ENCODE data around the gene ZG16B. TPM values are rescaled to one million over a fixed set of nuclear protein-coding genes. Genes with fewer than 3 reads are reported as not detected.

ZG16B gene
- total and polyA plus RNA-seq, 9 donors: 0.28 to 0.61 (median 0.43) TPM; not detected in 1

- Histone ChIP-seq H3K4me1 (ENCODE audit: control insufficient read depth, insufficient read depth, low read length) (no peaks in the 10 kb centered on the region), H3K36me3 (ENCODE audit: control insufficient read depth, insufficient read depth, low read length) (no peaks in the 10 kb centered on the region), H3K9me3 (replicated peaks; ENCODE audit: control insufficient read depth, low read depth, low read length) (peaks cover 9% of the 10 kb centered on the region), H3K27me3 (ENCODE audit: control insufficient read depth, insufficient read depth, low read length) (peaks cover 15% of the 10 kb centered on the region), H3K27ac (ENCODE audit: low read length) (no peak overlapping the region), H3K4me3 (ENCODE audit: low read length) (no peak overlapping the region)
- 81% methylated on average over 4 of the region's 5 CpGs for WGBS (ENCODE audit: insufficient coverage)
- no peak for DNase-seq
Measured at GRCh38 chr16:2806286-2806685, 23.8 kb upstream of the ZG16B start.

- peaks cover 15% of the 10 kb centered on the region for H3K27me3 ChIP-seq (ENCODE audit: control insufficient read depth, insufficient read depth, low read length)
- no peaks in the 10 kb centered on the region for H3K36me3 ChIP-seq (ENCODE audit: control insufficient read depth, insufficient read depth, low read length)
- no peak overlapping the region for H3K27ac ChIP-seq (ENCODE audit: low read length)
- no peak overlapping the region for H3K4me3 ChIP-seq (ENCODE audit: low read length)
- DNase-seq: no peak
- H3K9me3 ChIP-seq (replicated peaks; ENCODE audit: control insufficient read depth, low read depth, low read length): peaks cover 9% of the 10 kb centered on the region
- H3K4me1 ChIP-seq (ENCODE audit: control insufficient read depth, insufficient read depth, low read length): peaks cover 4% of the 10 kb centered on the region
- 89% methylated on average over 4 of the region's 7 CpGs for WGBS (ENCODE audit: insufficient coverage)
Measured at GRCh38 chr16:2808181-2808580, 21.9 kb upstream of the ZG16B start.

- Histone ChIP-seq H3K4me1 (ENCODE audit: control insufficient read depth, insufficient read depth, low read length) (peaks cover 4% of the 10 kb centered on the region), H3K27ac (ENCODE audit: low read length) (no peak overlapping the region), H3K9me3 (replicated peaks; ENCODE audit: control insufficient read depth, low read depth, low read length) (peaks cover 3% of the 10 kb centered on the region), H3K27me3 (ENCODE audit: control insufficient read depth, insufficient read depth, low read length) (peaks cover 15% of the 10 kb centered on the region), H3K36me3 (ENCODE audit: control insufficient read depth, insufficient read depth, low read length) (no peaks in the 10 kb centered on the region), H3K4me3 (ENCODE audit: low read length) (no peak overlapping the region)
- no peak for DNase-seq
- no CpG with 5 or more reads among the region's 3 CpGs for WGBS (ENCODE audit: insufficient coverage)
Measured at GRCh38 chr16:2809149-2809760, 20.8 kb upstream of the ZG16B start.

- H3K36me3 ChIP-seq (ENCODE audit: control insufficient read depth, insufficient read depth, low read length): no peaks in the 10 kb centered on the region
- DNase-seq: no peak
- H3K4me3 ChIP-seq (ENCODE audit: low read length): no peak overlapping the region
- H3K27me3 ChIP-seq (ENCODE audit: control insufficient read depth, insufficient read depth, low read length): peaks cover 13% of the 10 kb centered on the region
- H3K9me3 ChIP-seq (replicated peaks; ENCODE audit: control insufficient read depth, low read depth, low read length): no peaks in the 10 kb centered on the region
- peaks cover 4% of the 10 kb centered on the region for H3K4me1 ChIP-seq (ENCODE audit: control insufficient read depth, insufficient read depth, low read length)
- WGBS (ENCODE audit: insufficient coverage): 85% methylated on average over 6 of the region's 6 CpGs
- H3K27ac ChIP-seq (ENCODE audit: low read length): no peak overlapping the region
Measured at GRCh38 chr16:2810651-2811050, 19.5 kb upstream of the ZG16B start.

- Histone ChIP-seq H3K27ac (ENCODE audit: low read length) (no peak overlapping the region), H3K27me3 (ENCODE audit: control insufficient read depth, insufficient read depth, low read length) (peaks cover 11% of the 10 kb centered on the region), H3K4me3 (ENCODE audit: low read length) (no peak overlapping the region), H3K4me1 (ENCODE audit: control insufficient read depth, insufficient read depth, low read length) (peaks cover 4% of the 10 kb centered on the region), H3K36me3 (ENCODE audit: control insufficient read depth, insufficient read depth, low read length) (no peaks in the 10 kb centered on the region), H3K9me3 (replicated peaks; ENCODE audit: control insufficient read depth, low read depth, low read length) (no peaks in the 10 kb centered on the region)
- WGBS (ENCODE audit: insufficient coverage): 59% methylated on average over 14 of the region's 15 CpGs
- no peak for DNase-seq
Measured at GRCh38 chr16:2811703-2812471, 18.2 kb upstream of the ZG16B start.

- no peak overlapping the region for H3K4me3 ChIP-seq (ENCODE audit: low read length)
- WGBS (ENCODE audit: insufficient coverage): 57% methylated on average over 6 of the region's 7 CpGs
- peaks cover 4% of the 10 kb centered on the region for H3K4me1 ChIP-seq (ENCODE audit: control insufficient read depth, insufficient read depth, low read length)
- H3K27me3 ChIP-seq (ENCODE audit: control insufficient read depth, insufficient read depth, low read length): peaks cover 11% of the 10 kb centered on the region
- no peak overlapping the region for H3K27ac ChIP-seq (ENCODE audit: low read length)
- no peaks in the 10 kb centered on the region for H3K36me3 ChIP-seq (ENCODE audit: control insufficient read depth, insufficient read depth, low read length)
- no peak for DNase-seq
- no peaks in the 10 kb centered on the region for H3K9me3 ChIP-seq (replicated peaks; ENCODE audit: control insufficient read depth, low read depth, low read length)
Measured at GRCh38 chr16:2813771-2814221, 16.3 kb upstream of the ZG16B start.

- Histone ChIP-seq H3K4me1 (ENCODE audit: control insufficient read depth, insufficient read depth, low read length) (peaks cover 4% of the 10 kb centered on the region), H3K27me3 (ENCODE audit: control insufficient read depth, insufficient read depth, low read length) (peaks cover 12% of the 10 kb centered on the region), H3K9me3 (replicated peaks; ENCODE audit: control insufficient read depth, low read depth, low read length) (no peaks in the 10 kb centered on the region), H3K4me3 (ENCODE audit: low read length) (no peak overlapping the region), H3K36me3 (ENCODE audit: control insufficient read depth, insufficient read depth, low read length) (no peaks in the 10 kb centered on the region), H3K27ac (ENCODE audit: low read length) (no peak overlapping the region)
- DNase-seq: no peak
- 74% methylated on average over 14 of the region's 20 CpGs for WGBS (ENCODE audit: insufficient coverage)
Measured at GRCh38 chr16:2814551-2815298, 15.4 kb upstream of the ZG16B start.

GRCh38 chr16:2815299-2815771 lies 14.8 kb upstream of the ZG16B start:
- 72% methylated on average over 7 of the region's 10 CpGs for WGBS (ENCODE audit: insufficient coverage)
- Histone ChIP-seq H3K27ac (ENCODE audit: low read length) (no peak overlapping the region), H3K9me3 (replicated peaks; ENCODE audit: control insufficient read depth, low read depth, low read length) (no peaks in the 10 kb centered on the region), H3K36me3 (ENCODE audit: control insufficient read depth, insufficient read depth, low read length) (no peaks in the 10 kb centered on the region), H3K4me1 (ENCODE audit: control insufficient read depth, insufficient read depth, low read length) (peaks cover 4% of the 10 kb centered on the region), H3K4me3 (ENCODE audit: low read length) (no peak overlapping the region), H3K27me3 (ENCODE audit: control insufficient read depth, insufficient read depth, low read length) (peaks cover 15% of the 10 kb centered on the region)
- DNase-seq: no peak

GRCh38 chr16:2816751-2817339 lies 13.3 kb upstream of the ZG16B start, which contains the start of gene PRSS21:
TSS of gene PRSS21 (plus strand) at chr16:2817237. CDS start at chr16:2817269, 32 bp downstream.
- no peak within 1 kb of the TSS for H3K4me3 ChIP-seq (ENCODE audit: low read length)
- peaks cover 17% of the 10 kb centered on the region for H3K27me3 ChIP-seq (ENCODE audit: control insufficient read depth, insufficient read depth, low read length)
- H3K36me3 ChIP-seq (ENCODE audit: control insufficient read depth, insufficient read depth, low read length): no peaks in the 10 kb centered on the region
- 57% methylated on average over 26 of the region's 28 CpGs for WGBS (ENCODE audit: insufficient coverage)
- no peak within 1 kb of the TSS for H3K27ac ChIP-seq (ENCODE audit: low read length)
- no peak for DNase-seq
- peaks cover 2% of the 10 kb centered on the region for H3K4me1 ChIP-seq (ENCODE audit: control insufficient read depth, insufficient read depth, low read length)
- H3K9me3 ChIP-seq (replicated peaks; ENCODE audit: control insufficient read depth, low read depth, low read length): no peaks in the 10 kb centered on the region

All from muscle of leg (tissue), 11 donors.